GM19397 (cell line): ENCODE measurements around the gene FECH.
"Not testable (repeated sequence)": the region's sequence is repeated elsewhere in the genome, so short reads cannot be mapped to it uniquely, and the experiment has no call there.

Source experiments
- ATAC-seq: cut with Tn5 transposase; IDR thresholded peaks from one replicate; pipeline ENCODE4 v1.9.1; 2021; ENCODE audit warnings: mild to moderate bottlenecking, moderate library complexity; ENCODE audit not compliant: unreplicated experiment

FECH gene, protein sequence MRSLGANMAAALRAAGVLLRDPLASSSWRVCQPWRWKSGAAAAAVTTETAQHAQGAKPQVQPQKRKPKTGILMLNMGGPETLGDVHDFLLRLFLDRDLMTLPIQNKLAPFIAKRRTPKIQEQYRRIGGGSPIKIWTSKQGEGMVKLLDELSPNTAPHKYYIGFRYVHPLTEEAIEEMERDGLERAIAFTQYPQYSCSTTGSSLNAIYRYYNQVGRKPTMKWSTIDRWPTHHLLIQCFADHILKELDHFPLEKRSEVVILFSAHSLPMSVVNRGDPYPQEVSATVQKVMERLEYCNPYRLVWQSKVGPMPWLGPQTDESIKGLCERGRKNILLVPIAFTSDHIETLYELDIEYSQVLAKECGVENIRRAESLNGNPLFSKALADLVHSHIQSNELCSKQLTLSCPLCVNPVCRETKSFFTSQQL

GRCh38 chr18:57586251-57587049 is at the start of gene FECH:
Gene FECH (minus strand): TSS chr18:57586702. CDS start chr18:57586620, 82 bp downstream.
- peak; percentile 96 for ATAC-seq

- no peak for ATAC-seq
These were observed 48.7 kb upstream of the FECH start for GRCh38 chr18:57635003-57635822.

DNA sequence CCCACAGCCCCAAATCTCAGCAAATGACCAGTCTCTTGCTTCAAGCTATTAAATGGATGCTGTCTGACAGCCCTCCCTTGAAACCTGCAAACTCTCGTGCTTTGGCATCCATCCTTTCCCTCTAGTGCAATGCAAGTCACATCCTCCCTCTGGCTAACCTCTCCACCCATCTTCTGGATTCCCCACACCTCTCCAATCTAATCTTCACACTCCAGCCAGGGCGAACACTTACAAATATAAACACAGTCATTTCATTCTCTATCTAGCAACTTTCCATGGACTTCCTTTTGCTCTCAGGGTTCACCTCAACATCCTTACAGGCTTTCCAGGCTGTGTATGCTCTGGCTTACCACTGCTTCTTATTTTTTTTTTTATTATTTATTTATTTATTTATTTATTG is 45.2 kb upstream of the FECH start:
- ATAC-seq, result no peak

- ATAC-seq, result no peak
These were observed 44.5 kb upstream of the FECH start for GRCh38 chr18:57630754-57631595.

DNA sequence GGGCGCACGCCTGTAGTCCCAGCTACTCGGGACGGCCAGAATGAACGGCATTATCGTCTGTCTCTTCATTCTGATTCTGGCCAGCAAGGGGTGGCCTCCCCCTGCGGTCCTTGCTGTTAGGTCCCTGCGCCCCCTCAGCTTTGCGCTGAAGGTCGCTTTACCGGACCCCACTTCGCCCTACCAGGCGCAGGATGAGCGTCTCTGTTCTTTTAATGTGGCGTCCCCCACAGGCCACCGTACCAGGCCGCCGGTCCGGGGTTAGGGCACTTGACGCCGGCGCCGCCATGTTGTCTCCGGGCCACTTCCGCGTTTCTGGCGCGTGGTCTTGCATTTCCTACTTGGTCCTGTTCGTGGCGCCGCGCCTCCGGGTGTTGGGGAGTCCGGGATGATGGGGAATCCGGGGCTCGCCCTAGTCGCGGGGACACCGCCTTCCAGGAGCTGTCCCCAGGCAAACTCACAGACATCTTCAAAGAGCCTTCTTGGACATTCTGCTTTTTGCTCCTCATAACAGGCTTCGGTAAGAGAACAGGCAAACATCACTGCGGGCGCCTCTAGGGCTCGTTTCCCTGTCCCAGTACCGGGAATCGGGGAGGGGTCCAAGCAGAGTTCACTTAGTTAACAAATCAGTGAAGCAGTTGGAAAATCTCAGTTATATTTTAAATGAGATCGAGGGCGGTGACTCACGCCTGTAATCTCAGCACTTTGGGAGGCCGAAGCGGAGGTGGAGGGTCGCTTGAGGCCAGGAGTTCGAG is 43.7 kb upstream of the FECH start:
- peak; percentile 92 for ATAC-seq

DNA sequence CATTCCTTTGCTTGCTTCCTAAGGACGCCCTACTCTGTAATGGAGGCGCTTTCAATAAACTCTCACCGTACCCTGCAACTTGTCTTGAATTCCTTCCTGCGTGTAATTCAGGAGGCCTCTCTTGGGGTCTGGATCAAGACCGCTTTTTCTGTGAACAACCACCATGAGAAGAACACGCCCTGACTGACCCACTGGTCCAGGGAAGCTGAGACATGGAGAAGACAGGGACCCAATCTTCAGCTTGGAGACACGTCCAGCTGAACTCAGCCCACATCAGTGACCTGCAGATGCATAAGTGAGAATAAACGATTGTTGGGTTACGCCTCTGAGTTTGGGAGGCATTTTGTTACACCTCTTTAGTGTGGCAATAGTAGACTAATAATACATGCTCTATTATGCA is 42.9 kb upstream of the FECH start:
- no peak for ATAC-seq

DNA sequence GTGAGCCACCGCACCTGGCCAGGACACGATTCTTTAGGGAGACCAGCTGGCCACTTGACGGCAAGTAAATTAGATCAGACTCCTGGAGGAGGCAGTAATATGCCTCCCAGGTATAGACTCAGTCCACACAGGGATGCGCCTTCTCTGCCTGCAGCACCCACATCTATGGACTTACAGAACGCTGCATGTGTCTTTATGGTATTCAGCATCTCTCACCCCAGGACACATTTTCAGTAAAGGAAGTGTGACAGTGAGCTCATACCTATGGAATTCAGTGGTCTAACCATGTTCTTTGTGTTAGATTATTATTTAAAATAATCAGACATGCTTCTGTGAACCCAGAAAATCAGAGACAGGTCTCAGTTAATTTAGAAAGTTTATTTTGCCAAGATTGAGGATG is 41.0 kb upstream of the FECH start:
- ATAC-seq, result no peak

GRCh38 chr18:57624988-57625387 is 38.5 kb upstream of the FECH start:
- no peak for ATAC-seq

GRCh38 chr18:57621246-57621604 is 34.7 kb upstream of the FECH start:
- ATAC-seq, result peak; percentile 14

GRCh38 chr18:57619876-57620275 is 33.4 kb upstream of the FECH start:
- no peak for ATAC-seq

DNA sequence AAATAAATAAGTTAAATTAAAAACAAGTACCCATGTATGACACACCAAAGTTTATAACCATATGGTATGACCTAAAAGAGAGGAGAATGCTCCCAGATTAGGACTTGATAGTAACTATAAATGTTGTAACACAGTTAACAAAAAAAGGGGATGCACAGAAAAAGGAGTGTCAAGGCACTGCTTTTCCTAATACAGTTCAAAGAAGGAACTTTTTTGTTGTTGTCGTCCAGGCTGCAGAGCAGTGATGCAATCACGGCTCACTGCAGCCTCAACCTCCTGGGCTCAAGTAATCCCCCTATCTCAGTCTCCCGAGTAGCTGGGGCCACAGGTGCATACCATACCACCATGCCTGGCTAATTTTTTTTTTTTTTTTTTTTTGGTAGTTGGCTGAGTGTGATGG is 32.4 kb upstream of the FECH start:
- ATAC-seq, result no peak

DNA sequence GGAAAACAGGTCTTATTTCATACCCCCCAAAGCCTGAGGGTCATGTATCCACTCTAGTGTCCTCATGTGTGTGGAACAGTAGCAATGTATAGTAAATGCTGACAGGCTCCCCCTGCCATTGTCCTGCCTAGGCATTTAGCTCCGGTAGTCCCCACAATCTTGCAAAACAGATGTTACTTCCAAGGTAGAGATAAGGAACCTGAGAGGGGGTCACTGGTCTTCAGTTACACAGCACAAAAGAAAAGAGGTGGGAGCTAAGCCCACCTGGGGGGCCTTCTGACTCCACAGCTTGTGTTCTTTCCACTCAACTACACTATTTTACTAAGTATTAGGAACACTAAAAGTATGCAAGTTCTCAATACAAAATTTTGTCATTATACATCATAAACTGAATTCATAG is 17.4 kb upstream of the FECH start:
- no peak for ATAC-seq

- no peak for ATAC-seq
These were observed 8.8 kb upstream of the FECH start for GRCh38 chr18:57595347-57595746.

GRCh38 chr18:57592716-57593115 is 6.2 kb upstream of the FECH start:
- ATAC-seq, result not testable (repeated sequence)

DNA sequence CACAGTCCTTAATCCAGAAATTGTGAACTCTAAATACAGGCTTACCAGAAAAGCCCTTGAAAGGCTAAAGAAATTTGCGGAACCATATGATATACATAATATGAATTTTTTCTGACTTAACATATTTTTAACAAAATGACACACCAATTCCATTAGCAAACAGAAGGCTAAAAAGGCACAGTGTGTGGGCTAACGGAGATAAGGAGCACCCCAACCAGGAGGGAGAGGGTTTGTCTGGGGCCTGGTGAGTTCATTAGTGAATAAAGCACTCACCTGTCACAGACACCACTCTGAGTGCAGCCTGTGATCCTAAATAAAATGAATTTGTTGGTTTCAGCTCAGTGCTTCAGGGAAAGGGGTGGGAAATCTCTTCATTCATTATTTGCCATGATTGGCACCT is 2.7 kb upstream of the FECH start:
- ATAC-seq, result no peak

DNA sequence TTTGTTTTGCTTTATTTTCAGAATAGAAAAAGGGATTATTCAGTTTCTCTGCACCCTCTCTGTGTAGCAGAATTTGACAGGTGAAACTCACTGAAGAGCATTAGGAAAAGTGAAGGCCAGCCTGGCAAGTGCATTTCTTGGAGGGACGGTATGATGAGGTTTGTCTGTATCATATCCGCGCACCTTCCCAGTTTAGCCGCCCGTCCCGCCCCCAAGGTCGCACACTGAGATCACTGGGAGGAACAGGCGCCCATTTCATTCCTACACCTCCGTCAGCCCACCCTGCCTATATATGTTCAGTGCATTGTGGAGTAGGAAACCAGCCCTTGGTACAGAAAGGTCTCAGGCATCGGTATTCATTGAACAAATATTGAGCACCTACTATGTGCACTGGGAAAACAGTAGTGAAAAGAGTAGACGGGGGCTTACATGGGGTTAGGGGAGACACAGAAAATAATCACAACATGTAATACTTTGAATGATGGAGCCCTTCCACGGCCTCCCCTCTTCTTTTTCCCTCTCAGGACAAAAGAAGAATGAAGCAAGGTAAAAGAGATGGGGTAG is 678 bp upstream of the FECH start:
- no peak for ATAC-seq

DNA sequence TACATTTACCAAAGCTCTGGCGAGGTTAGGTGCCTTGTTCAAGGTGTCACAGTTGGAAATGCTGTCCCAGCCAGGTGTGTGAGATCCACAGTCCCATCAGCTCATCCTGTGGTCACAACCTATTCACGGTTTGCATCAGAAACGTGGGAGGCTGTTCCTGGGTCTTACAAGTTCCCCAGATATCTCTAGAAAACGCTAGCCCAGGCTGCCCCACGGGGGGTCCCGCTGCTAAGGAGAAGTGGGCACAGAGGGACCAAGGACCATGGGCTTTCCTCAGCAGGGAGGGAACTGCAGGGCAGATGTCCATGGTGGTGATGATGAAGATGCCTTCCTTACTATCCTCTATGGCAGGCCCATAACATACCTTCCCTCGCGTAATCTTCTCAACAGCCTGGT is 649 bp downstream of the FECH start:
- no peak for ATAC-seq

DNA sequence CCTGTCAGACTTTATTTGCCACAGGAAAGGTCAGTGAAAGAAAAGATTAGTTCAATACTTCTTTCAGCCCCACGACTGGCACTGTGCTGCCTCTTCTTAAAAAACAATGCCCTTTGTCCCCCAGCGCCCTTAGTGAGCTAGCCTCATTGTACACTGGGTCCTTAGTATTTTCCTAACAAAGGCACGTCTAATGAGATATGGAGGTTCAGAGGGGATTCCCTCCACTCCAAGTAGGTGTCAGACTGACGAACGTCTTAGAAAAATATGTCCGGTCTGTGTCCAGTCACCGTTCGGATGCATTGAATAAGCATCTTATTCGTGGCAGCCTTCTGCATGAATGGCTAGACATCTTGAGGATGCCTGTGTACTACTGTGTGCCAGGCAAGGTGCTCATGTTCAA is 1.1 kb downstream of the FECH start:
- ATAC-seq, result no peak

DNA sequence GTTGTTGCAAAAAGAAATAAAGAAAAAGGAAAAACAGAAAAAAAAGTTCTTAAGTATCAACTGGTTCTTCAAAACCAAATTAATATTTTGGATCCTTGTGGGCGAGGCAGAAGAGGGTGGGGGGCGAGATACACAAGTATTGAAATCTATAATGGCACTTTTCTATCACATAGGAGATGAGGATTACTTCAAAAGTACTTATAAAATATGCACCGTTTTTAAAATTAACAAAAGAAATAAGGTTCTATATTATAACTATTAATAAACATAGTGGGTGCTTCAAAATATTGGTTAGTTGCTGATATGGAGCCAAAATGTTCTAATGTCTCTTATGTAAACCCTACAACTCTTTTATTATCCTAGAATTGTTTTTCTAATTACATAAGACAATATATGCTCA is 2.1 kb downstream of the FECH start:
- ATAC-seq, result no peak
